OCI-LY1 (cell line): ENCODE measurements around the gene PHACTR2.

Source experiments
- H2AFZ ChIP-seq: fragments of 200-600 bp; sonication (generic), shearing (Covaris generic); 2 replicates; pipeline ENCODE4 v1.6.0; 2014; ENCODE audit warnings: antibody characterized with exemption, mild to moderate bottlenecking, low read length
- H3F3A ChIP-seq: fragments of 200-600 bp; sonication (generic), shearing (Covaris generic); 2 replicates; pipeline ENCODE4 v1.6.0; 2014; ENCODE audit warnings: mild to moderate bottlenecking, antibody characterized with exemption, low read length, moderate library complexity; ENCODE audit not compliant: insufficient read depth
- H3K27ac ChIP-seq: fragments of 200-600 bp; sonication (generic); 2 replicates; pipeline ENCODE4 v1.5.1; 2014; ENCODE audit warnings: low read length, mixed run types, mild to moderate bottlenecking, low read depth; ENCODE audit not compliant: poor library complexity, severe bottlenecking
- H3K27me3 ChIP-seq: fragments of 200-600 bp; sonication (generic); 2 replicates; pipeline ENCODE4 v1.6.0; 2014; ENCODE audit warnings: antibody characterized with exemption, mild to moderate bottlenecking, low read length, moderate library complexity; ENCODE audit not compliant: insufficient read depth
- H3K36me3 ChIP-seq: fragments of 200-600 bp; sonication (generic); 2 replicates; pipeline ENCODE4 v1.6.1; 2014; ENCODE audit warnings: mild to moderate bottlenecking, antibody characterized with exemption, low read length, moderate library complexity, mixed read lengths; ENCODE audit not compliant: insufficient read depth
- H3K4me1 ChIP-seq: fragments of 200-600 bp; sonication (generic); 2 replicates; pipeline ENCODE4 v1.5.1; 2014; ENCODE audit warnings: mild to moderate bottlenecking, low read length, moderate library complexity; ENCODE audit not compliant: insufficient read depth, severe bottlenecking
- H3K4me2 ChIP-seq: fragments of 200-600 bp; sonication (generic), shearing (Covaris generic); 2 replicates; pipeline ENCODE4 v1.6.1; 2014; ENCODE audit warnings: low read length
- H3K4me3 ChIP-seq: fragments of 200-600 bp; sonication (generic); 2 replicates; pipeline ENCODE4 v1.5.1; 2014; ENCODE audit warnings: low read length, low read depth, mild to moderate bottlenecking, mixed read lengths; ENCODE audit not compliant: poor library complexity, severe bottlenecking
- H3K79me2 ChIP-seq: fragments of 200-600 bp; shearing (Covaris generic); 2 replicates; pipeline ENCODE4 v1.6.1; 2016; ENCODE audit warnings: mixed run types, low read length, mixed read lengths; ENCODE audit not compliant: insufficient read depth
- H3K9ac ChIP-seq: fragments of 200-600 bp; sonication (generic), shearing (Covaris generic); 2 replicates; pipeline ENCODE4 v1.6.1; 2014; ENCODE audit warnings: mild to moderate bottlenecking, low read length, mixed read lengths
- H3K9me2 ChIP-seq: fragments of 200-600 bp; sonication (generic), shearing (Covaris generic); 2 replicates; pipeline ENCODE4 v1.6.1; 2014; ENCODE audit warnings: low read depth, mild to moderate bottlenecking, low read length, mixed read lengths
- H3K9me3 ChIP-seq: fragments of 200-600 bp; shearing (Covaris generic); 2 replicates; pipeline ENCODE4 v1.6.1; 2014; ENCODE audit warnings: low read length, mixed read lengths
- H4K20me1 ChIP-seq: fragments of 200-600 bp; sonication (generic), shearing (Covaris generic); 2 replicates; pipeline ENCODE4 v1.6.0; 2016; ENCODE audit warnings: mild to moderate bottlenecking, low read length; ENCODE audit not compliant: insufficient read depth
- CTCF ChIP-seq: fragments of 200-600 bp; sonication (generic), shearing (Covaris generic); IDR thresholded peaks from 2 replicates; pipeline ENCODE4 v1.5.1; 2017; ENCODE audit warnings: mild to moderate bottlenecking, antibody characterized with exemption, low read length, moderate library complexity, mixed read lengths
- EZH2 ChIP-seq: fragments of 200-600 bp; sonication (generic), shearing (Covaris generic); IDR thresholded peaks from 2 replicates; pipeline ENCODE4 v1.8.0; 2017; ENCODE audit warnings: borderline replicate concordance, mixed run types, mild to moderate bottlenecking, antibody characterized with exemption, low read length, moderate library complexity, mixed read lengths

Gene PHACTR2

DNA sequence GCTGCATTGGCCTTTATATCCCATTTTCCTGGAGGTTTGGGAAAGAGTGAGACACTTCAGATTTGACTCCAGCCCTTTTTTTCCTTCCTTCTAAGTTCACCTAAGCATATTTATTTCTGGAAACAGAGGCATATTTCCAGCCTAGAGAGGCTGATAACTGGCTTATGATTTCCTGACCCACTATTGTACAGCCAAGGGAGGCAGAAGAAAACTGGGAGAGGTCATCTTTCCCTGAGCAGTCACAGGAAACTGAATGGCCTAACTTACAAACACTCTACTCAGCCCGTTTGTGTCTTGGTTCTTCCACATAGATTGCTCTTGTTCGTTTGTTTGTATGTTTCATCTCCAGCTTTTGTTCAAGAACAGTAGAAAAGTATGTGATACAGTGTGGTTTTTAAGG lies 101.2 kb downstream of the PHACTR2 start:
- no peaks in the 10 kb centered on the region for H3K36me3 ChIP-seq
- no peaks in the 10 kb centered on the region for H3F3A ChIP-seq
- TF ChIP-seq EZH2 (no peak), CTCF (no peak)
- H3K27ac ChIP-seq = no peak overlapping the region
- no peaks in the 10 kb centered on the region for H4K20me1 ChIP-seq
- H3K4me1 ChIP-seq = no peaks in the 10 kb centered on the region
- no peaks in the 10 kb centered on the region for H3K79me2 ChIP-seq
- H3K9ac ChIP-seq = no peak overlapping the region
- no peak overlapping the region for H2AFZ ChIP-seq
- no peaks in the 10 kb centered on the region for H3K9me3 ChIP-seq
- H3K9me2 ChIP-seq = no peaks in the 10 kb centered on the region
- H3K4me3 ChIP-seq = no peak overlapping the region
- H3K27me3 ChIP-seq = no peaks in the 10 kb centered on the region
- H3K4me2 ChIP-seq = no peak overlapping the region

DNA sequence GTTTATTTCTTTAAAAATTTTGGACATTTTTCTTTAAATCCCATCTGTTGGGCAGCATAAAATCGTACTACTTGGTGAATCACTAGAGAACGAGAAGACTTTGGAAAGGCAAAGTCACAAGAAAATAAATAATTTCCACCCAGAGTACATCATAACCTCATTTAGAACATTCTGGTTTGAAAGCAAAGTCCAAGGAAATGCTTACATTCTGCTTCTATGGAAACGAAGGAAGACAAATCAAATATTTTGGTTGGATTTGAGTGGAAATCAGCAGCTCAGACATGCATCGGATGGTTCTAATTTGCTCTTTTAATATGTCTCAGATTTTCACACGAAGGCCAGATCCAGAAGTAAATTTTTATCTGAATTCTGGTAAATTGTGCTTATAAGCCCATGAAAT lies 104.7 kb downstream of the PHACTR2 start:
- H3K4me3 ChIP-seq = no peak overlapping the region
- H3K9me3 ChIP-seq = no peaks in the 10 kb centered on the region
- no peak for TF ChIP-seq EZH2
- no peak for TF ChIP-seq CTCF
- H3K36me3 ChIP-seq = no peaks in the 10 kb centered on the region
- no peaks in the 10 kb centered on the region for H4K20me1 ChIP-seq
- no peak overlapping the region for H3K4me2 ChIP-seq
- H3K4me1 ChIP-seq = no peaks in the 10 kb centered on the region
- no peak overlapping the region for H3K27ac ChIP-seq
- no peak overlapping the region for H2AFZ ChIP-seq
- H3K79me2 ChIP-seq = no peaks in the 10 kb centered on the region
- no peaks in the 10 kb centered on the region for H3K9me2 ChIP-seq
- no peaks in the 10 kb centered on the region for H3F3A ChIP-seq
- no peaks in the 10 kb centered on the region for H3K27me3 ChIP-seq
- no peak overlapping the region for H3K9ac ChIP-seq

DNA sequence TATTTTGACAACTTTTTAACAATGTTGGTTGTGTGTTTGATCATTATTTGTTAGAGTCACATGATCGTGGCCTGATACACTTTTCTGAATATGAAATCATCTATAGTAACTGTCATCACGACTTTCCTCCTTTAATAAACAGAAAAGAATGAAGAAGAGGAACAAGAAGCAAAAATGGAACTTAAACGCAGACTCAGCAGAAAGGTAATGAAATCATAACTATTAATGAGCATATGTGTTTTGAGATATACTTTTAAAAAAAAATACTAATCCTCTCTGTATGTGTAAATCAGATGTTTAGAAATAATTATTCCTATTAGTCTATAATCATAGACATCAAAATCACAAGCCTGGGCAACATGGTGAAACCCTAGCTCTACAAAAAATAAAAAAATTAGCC lies 105.3 kb downstream of the PHACTR2 start:
- H3K27ac ChIP-seq = no peak overlapping the region
- H3K36me3 ChIP-seq = no peaks in the 10 kb centered on the region
- H3K9ac ChIP-seq = no peak overlapping the region
- H2AFZ ChIP-seq = no peak overlapping the region
- no peaks in the 10 kb centered on the region for H3K9me2 ChIP-seq
- H3K4me2 ChIP-seq = no peak overlapping the region
- H3K27me3 ChIP-seq = no peaks in the 10 kb centered on the region
- no peak overlapping the region for H3K4me3 ChIP-seq
- no peaks in the 10 kb centered on the region for H3K9me3 ChIP-seq
- H3K79me2 ChIP-seq = no peaks in the 10 kb centered on the region
- TF ChIP-seq CTCF (no peak), EZH2 (no peak)
- H4K20me1 ChIP-seq = no peaks in the 10 kb centered on the region
- H3F3A ChIP-seq = no peaks in the 10 kb centered on the region
- H3K4me1 ChIP-seq = no peaks in the 10 kb centered on the region
